Measurements from ENCODE around the gene SDHA.

SDHA gene

DNA sequence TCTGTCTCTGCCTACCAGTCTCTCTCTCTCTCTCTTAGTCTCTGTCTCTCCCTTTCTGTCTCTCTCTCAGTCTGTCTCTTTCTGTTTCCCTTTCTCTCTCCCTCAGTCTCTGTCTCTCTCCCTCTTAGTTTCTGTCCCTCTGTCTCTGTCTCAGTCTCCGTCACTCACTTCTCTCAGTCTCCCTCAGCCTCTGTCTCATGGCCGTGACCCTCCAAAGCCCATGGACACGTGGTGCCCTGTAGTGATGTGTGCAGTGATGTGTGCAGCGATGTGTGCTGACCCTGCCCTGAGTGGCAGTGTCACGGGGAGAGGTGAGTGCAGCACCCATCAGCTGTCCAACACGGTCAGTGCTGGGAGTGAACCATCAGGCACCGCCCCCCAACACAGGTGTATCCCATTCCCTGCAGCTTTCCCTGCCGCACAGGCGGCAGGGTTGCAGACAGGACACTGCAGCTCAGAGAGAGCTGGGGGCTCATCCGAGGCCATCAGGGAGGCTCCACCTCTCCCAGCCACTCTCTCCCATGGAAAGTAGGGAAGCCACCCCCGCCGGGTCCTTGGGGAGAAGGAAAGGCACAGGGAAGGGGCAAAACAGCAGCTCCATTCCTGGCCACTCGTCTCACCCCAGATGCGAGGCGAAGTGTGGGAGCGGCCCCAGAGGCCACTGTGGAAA is 27.6 kb upstream of the SDHA start:
- TF ChIP-seq, protein P1, sequence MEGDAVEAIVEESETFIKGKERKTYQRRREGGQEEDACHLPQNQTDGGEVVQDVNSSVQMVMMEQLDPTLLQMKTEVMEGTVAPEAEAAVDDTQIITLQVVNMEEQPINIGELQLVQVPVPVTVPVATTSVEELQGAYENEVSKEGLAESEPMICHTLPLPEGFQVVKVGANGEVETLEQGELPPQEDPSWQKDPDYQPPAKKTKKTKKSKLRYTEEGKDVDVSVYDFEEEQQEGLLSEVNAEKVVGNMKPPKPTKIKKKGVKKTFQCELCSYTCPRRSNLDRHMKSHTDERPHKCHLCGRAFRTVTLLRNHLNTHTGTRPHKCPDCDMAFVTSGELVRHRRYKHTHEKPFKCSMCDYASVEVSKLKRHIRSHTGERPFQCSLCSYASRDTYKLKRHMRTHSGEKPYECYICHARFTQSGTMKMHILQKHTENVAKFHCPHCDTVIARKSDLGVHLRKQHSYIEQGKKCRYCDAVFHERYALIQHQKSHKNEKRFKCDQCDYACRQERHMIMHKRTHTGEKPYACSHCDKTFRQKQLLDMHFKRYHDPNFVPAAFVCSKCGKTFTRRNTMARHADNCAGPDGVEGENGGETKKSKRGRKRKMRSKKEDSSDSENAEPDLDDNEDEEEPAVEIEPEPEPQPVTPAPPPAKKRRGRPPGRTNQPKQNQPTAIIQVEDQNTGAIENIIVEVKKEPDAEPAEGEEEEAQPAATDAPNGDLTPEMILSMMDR (IDR thresholded peaks at IDR 0.05; ENCODE audit: low read depth, low read length) = no peak
- no peak overlapping the region for H3K4me3 ChIP-seq (ENCODE audit: low read depth, low read length)

DNA sequence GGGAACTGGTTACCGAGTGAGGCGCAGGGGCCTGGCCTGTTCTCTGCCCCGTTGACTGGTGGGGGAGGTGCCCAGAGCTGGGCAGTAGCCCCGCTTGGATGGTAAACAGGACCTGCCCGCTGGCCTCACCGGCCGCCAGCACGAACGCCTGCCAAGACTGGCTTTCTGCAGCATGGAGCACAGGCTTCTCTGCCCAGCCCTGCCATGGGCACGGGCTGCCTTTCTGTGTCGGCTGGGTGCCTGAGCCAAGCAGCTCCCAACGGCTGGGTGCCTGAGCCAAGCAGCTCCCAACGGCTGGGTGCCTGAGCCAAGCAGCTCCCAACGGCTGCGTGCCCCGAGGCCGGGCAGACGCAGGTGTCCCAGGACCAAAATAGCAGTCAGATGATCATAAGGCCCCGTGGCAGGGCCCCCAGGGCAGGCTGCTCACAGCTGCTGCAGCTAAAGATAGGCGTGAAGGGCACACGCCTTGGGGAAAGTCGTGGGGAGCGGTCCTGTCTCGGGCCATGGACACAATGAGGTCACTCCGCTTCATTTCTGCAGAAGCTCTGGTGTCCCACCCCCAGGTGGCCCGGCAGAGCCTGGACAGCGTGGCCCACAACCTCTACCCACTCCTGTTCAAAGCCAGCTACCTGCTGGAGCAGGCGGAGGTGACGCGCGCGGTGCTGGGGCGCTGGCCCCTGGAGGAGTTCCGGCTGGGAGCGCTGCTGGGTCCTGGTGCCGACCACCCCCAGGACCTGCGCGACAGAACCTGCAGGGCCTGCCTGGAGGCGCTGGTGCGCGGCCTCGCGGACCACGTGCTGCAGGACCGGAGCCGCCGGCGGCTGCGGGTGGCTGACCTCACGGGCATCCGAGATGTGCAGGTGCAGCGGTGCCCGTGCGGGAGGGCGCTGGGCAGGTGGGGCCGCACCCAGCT is 26.8 kb upstream of the SDHA start, which contains the start of gene LRRC14B:
LRRC14B (plus strand) TSS at position 460 of the 913 bp plus-strand sequence; CDS start at position 504, 44 bp downstream.
- no peak within 1 kb of the TSS for H3K4me3 ChIP-seq (ENCODE audit: low read depth, low read length)
- TF ChIP-seq, protein P1 (IDR thresholded peaks at IDR 0.05; ENCODE audit: low read depth, low read length) = no peak

DNA sequence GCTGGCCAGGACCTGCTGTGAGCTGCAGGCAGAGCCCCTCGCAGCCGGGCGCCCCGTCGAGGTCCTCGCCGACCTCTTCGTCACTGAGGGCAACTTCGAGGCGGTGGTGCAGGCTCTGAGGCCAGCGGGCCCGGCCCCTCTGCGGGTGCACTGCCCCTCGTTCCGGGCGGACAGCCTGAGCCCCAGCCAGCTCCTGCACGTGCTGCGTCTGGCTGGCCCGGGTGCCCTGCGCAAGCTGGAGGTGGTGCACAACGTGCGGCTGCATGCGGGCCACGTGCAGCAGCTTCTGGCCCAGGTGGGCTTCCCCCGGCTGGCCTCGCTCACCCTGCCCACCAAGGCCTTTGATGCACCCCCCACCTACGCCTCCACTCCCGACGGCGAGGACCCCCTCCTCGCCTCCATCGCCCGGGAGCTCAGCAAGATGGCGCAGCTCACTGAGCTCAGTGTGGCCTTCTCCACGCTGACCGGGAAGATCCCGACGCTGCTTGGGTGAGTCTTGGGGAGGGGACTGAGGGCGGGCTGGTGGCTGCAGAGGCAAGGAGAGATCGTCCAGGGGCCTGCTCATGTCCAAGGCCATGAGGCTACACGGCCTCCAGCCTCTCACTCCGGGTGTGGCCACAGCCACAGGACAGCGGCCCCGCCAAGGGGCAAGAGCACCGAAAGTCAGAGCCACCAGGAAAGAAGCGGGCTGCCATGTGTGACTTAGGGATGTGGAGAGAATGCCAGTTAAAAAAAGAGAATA is 26.0 kb upstream of the SDHA start:
- TF ChIP-seq, protein P1 (IDR thresholded peaks at IDR 0.05; ENCODE audit: low read depth, low read length) = no peak
- H3K4me3 ChIP-seq (ENCODE audit: low read depth, low read length) = no peak overlapping the region

DNA sequence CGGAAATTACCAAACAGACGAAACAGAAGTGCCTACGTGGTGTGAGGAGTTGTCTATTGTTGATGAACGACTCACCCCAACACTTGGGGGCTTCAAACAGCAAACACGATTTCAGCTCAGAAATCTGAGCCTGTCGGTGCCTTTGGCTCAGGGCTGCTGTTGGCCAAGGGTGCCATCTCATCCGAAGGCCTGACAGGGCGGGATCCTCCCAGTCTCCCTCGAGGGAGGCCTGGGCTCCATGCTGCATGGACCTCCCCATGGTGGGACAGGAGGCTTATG is 25.5 kb upstream of the SDHA start:
- no peak overlapping the region for H3K4me3 ChIP-seq (ENCODE audit: low read depth, low read length)
- TF ChIP-seq, protein P1 (IDR thresholded peaks at IDR 0.05; ENCODE audit: low read depth, low read length) = no peak

DNA sequence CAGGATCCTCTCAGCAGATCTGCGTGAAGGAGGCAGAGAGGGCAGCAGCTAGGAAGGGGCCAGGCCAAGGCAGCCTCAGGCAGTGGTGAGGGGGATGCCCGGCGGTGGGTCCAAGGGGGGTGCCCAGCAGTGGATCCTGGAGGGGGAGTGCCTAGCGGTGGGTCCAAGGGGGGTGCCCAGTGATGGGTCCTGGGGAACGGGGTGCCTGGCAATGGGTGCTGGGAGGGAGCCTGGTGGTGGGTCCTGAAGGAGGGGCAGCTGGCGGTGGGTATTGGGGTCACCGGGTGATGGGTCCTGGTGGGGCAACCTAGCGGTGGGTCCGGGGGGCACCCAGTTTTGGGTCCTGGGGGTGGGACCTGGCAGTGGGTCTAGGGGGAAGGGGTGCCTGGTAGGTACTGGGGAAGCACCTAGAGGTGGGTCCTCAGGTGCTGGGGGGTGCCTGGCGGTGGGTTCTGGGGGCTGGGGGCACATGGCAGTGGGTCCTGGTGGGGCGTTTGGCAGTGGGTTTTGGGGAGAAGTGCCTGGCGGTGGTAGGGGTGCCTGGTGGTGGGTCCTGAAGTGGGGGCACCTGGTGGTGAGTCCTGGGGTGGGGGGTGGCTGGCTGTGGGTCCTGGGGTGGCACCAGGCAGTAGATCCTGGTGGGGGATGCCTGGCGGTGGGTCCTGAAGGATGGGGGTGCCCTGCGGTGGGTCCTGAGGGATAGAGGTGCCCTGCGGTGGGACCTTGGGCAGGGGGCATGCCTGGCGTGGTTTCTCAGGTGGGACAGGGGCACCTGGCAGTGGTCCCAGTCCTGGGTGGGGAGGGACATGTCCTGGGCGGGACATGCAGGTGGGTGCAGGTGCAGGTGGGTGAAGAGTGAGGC is 24.9 kb upstream of the SDHA start:
- TF ChIP-seq, protein P1 (IDR thresholded peaks at IDR 0.05; ENCODE audit: low read depth, low read length) = no peak
- no peak overlapping the region for H3K4me3 ChIP-seq (ENCODE audit: low read depth, low read length)

DNA sequence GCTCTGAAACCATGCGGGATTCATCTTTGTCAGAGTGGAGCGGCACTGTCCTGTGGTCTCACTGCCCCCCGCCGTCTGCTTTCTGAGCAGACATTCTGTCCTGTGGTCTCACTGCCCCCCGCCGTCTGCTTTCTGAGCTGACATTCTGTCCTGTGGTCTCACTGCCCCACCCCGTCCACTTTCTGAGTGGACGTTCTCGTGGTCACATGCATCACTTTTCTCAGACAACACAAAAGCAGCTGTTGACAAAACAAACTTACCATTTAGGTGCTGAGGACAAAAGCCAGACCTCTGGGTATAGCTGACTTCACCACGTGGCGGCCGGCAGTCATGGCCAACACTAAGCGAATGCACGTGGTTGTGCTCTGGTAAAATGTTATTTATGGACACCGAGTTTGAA is 24.0 kb upstream of the SDHA start:
- TF ChIP-seq, protein P1 (IDR thresholded peaks at IDR 0.05; ENCODE audit: low read depth, low read length) = no peak

More for the DNA sequence above, 24.0 kb upstream of the SDHA start:
- H3K4me3 ChIP-seq (ENCODE audit: low read depth, low read length) = no peak overlapping the region
